NB4 (cell line): Measurements from ENCODE around the gene MBD6.

Experiments used
- POLR2A ChIP-seq: IDR thresholded peaks from 2 replicates; pipeline ENCODE4 v1.6.1; 2011; ENCODE audit warnings: mild to moderate bottlenecking; ENCODE audit not compliant: insufficient read length; ENCODE audit errors: extremely low read depth
- TF ChIP-seq, protein P1 (sequence below): IDR thresholded peaks from one replicate; pipeline ENCODE4 v1.5.1; 2012; ENCODE audit warnings: low read depth, low read length

DNA sequence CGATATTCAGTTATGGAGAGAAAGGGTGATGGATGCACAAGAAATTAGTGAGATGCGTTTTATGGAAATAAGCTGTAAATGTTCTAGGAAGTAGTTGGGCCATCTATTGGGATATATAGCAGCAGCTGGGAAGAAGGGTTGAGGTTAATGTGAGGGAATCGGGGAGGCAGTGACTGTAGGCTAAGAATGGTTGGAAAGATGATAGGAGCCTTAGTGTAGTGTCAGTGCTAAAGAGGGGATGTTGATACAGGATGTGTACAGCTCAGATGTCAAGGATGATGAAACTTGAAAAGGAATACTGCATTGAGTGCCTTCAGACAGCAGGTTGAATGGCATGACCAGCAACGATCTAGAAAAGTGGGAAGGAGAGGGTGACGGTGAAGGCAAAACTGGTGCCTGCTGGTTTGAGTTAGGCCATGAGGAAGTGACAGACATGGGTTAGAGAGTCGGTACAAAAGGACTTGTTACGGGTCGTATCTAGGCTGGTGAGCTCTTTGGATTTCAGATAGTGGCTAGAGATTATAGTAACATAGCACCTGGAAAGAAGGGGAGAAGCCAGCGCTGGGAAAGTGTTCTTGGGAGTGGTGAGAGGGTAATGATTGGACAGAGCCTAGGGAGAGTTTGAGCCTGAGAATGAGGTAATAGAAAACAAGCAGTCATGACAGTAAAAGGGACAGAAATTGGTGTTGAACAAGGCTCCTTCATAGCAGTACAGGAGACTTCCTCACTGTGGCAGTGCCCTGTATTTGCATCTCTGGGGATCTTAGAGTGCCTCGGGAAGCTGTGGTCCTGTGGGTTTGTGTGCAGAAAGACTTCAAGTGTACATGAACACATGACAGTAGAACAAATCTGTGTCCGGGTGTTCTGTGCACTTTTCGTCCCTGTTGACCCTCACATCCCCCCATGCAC, 25.1 kb upstream of the MBD6 start:
- TF ChIP-seq, protein P1, sequence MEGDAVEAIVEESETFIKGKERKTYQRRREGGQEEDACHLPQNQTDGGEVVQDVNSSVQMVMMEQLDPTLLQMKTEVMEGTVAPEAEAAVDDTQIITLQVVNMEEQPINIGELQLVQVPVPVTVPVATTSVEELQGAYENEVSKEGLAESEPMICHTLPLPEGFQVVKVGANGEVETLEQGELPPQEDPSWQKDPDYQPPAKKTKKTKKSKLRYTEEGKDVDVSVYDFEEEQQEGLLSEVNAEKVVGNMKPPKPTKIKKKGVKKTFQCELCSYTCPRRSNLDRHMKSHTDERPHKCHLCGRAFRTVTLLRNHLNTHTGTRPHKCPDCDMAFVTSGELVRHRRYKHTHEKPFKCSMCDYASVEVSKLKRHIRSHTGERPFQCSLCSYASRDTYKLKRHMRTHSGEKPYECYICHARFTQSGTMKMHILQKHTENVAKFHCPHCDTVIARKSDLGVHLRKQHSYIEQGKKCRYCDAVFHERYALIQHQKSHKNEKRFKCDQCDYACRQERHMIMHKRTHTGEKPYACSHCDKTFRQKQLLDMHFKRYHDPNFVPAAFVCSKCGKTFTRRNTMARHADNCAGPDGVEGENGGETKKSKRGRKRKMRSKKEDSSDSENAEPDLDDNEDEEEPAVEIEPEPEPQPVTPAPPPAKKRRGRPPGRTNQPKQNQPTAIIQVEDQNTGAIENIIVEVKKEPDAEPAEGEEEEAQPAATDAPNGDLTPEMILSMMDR: no peak
- no peak for TF ChIP-seq POLR2A
